Ectodermal cell (in vitro differentiated cells): Measurements from ENCODE around the gene PDCD2.
A peak's percentile ranks its signal among the peaks of the same experiment; 100 is the strongest.

Experiments used
- H3K27ac ChIP-seq: 2 replicates; pipeline ENCODE4 v1.7.0; 2013; ENCODE audit warnings: mild to moderate bottlenecking, low read depth, low read length; ENCODE audit not compliant: insufficient read depth, poor library complexity, severe bottlenecking
- H3K27me3 ChIP-seq: 2 replicates; pipeline ENCODE4 v1.7.0; 2013; ENCODE audit warnings: mild to moderate bottlenecking, low read length; ENCODE audit not compliant: insufficient read depth, control insufficient read depth, poor library complexity, severe bottlenecking
- H3K36me3 ChIP-seq: one replicate; pipeline ENCODE4 v1.7.0; 2013; ENCODE audit warnings: low read length; ENCODE audit not compliant: control insufficient read depth, insufficient read depth
- H3K4me1 ChIP-seq: one replicate; pipeline ENCODE4 v1.7.0; 2013; ENCODE audit warnings: low read length; ENCODE audit not compliant: control insufficient read depth, insufficient read depth
- H3K4me3 ChIP-seq: 2 replicates; pipeline ENCODE4 v1.7.0; 2013; ENCODE audit warnings: low read depth, low read length, control low read depth; ENCODE audit not compliant: insufficient read depth
- H3K9me3 ChIP-seq: 2 replicates; pipeline ENCODE4 v1.7.0; 2013; ENCODE audit warnings: mild to moderate bottlenecking, low read length, moderate library complexity; ENCODE audit not compliant: control insufficient read depth
- WGBS, 2 experiments: methylation state at CpG; one replicate each; pipeline ENCODE4 v1.1.7; 2013; ENCODE audit warnings: missing lambda C conversion rate in 2 of 2; 5-methylcytosine and 5-hydroxymethylcytosine counted together

The PDCD2 gene

DNA sequence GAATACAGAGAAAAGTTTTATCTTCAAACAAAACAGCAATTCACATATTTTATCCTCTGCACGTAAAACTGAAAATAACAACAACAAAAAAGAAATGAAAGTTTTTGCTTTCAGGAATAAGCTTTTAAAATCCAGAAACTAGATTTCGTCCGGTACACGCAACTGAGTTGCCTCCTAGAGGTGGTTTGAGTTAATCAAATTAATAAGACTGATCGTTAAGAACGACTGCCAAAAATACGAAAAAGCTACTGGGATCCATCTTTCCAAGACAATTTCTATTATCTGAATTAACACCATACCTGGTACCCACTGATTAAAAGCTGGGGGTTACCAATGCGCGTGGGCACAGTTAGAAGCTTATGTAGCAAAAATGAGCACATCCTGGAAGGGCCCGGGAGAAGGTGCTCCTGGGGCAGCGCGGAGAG is 669 bp downstream of the PDCD2 start:
- Histone ChIP-seq H3K27me3 (no peaks in the 10 kb centered on the region), H3K36me3 (peaks cover 9% of the 10 kb centered on the region), H3K27ac (no peak overlapping the region), H3K4me1 (peaks cover 4% of the 10 kb centered on the region), H3K4me3 (peak overlapping the region; percentile 94), H3K9me3 (no peaks in the 10 kb centered on the region)
- 2% methylated on average over 12 of the region's 12 CpGs for WGBS, 2 experiments

DNA sequence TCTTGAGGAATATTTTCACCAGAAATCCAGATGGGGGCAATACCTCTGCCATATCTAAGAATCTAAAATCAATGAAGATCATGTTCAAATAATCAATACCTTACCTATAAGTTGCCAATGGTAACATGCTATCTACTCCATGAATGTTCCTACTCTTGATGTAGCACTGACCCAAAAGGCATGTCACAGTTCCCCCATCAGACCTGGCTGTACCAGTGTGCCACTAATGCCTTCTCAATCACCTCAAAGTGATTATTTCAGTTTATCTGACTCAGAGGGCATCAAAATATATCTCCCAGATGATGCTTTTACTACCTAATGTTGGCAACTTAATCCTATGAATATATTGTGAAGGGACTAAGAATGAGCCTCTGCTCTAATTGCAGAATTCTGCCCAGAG is 5.5 kb downstream of the PDCD2 start:
- peaks cover 18% of the 10 kb centered on the region for H3K36me3 ChIP-seq
- H3K9me3 ChIP-seq: no peaks in the 10 kb centered on the region
- no peaks in the 10 kb centered on the region for H3K27me3 ChIP-seq

DNA sequence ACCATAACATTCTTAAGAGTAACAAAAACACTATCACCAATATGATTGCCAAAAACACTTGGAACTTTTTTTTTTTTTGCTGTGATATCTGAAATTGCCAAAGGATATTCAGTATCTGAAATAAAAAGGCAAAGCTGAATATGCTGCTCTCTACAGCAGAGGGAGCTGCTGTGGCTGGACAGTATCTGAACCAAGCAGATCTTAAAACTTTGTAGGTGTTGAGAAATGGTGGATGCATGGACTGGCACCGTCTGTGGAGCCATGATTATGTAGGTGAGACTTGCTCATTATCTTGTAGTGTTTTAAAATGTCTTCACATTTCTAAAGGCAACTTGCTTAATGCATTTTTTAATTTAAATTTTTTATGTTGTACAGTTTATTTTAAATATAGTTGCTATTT is 9.2 kb downstream of the PDCD2 start:
- peaks cover 13% of the 10 kb centered on the region for H3K36me3 ChIP-seq
- H3K4me3 ChIP-seq: no peak overlapping the region
- WGBS, 2 experiments: 83 to 88% methylated on average over 1 of the region's 1 CpG

More for the DNA sequence above, 5.5 kb downstream of the PDCD2 start:
- H3K4me3 ChIP-seq: no peak overlapping the region
- H3K27ac ChIP-seq: no peak overlapping the region
- no peaks in the 10 kb centered on the region for H3K4me1 ChIP-seq

DNA sequence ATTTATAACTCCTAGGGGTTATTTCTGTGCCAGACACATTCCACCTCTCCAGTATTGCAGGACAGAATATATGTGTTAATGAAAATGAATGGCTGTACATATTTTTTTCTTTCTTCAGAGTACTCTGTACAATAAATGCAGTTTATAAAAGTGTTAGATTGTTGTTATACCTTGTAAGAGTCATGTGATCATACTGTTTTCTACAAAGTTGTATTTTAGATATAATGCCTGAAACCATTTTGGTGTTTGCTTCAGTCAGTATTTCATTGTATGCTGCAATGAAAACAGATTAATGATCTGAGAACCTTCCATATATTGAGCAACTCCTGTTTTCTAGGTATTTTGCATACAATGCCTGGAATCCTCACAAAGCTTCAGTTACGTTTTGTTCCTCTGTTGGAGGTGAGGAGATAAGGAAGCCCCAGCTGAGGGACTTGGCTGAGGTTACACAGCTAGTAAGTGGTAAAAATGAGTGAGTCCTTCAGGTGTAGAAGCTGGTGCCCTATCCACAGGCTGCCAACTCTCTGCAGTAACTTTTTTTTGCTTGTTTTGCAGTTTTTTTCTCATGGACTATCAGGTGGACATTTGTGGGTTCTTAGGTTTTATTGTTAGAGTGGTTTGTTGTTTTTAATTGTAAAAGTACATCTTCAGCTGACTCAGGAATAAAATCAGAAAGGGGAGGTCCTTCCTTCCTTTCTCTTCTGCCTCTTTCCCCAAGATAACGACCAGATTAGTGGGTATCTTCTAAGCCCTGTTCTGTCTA is 11.6 kb downstream of the PDCD2 start:
- H3K4me1 ChIP-seq: no peaks in the 10 kb centered on the region
- 87 to 100% methylated on average over 2 of the region's 2 CpGs for WGBS, 2 experiments
- no peak overlapping the region for H3K27ac ChIP-seq
- peaks cover 11% of the 10 kb centered on the region for H3K36me3 ChIP-seq
- H3K9me3 ChIP-seq: no peaks in the 10 kb centered on the region
- H3K4me3 ChIP-seq: no peak overlapping the region
- no peaks in the 10 kb centered on the region for H3K27me3 ChIP-seq

More for the DNA sequence above, 9.2 kb downstream of the PDCD2 start:
- Histone ChIP-seq H3K4me1 (no peaks in the 10 kb centered on the region), H3K9me3 (no peaks in the 10 kb centered on the region), H3K27me3 (no peaks in the 10 kb centered on the region), H3K27ac (no peak overlapping the region)

DNA sequence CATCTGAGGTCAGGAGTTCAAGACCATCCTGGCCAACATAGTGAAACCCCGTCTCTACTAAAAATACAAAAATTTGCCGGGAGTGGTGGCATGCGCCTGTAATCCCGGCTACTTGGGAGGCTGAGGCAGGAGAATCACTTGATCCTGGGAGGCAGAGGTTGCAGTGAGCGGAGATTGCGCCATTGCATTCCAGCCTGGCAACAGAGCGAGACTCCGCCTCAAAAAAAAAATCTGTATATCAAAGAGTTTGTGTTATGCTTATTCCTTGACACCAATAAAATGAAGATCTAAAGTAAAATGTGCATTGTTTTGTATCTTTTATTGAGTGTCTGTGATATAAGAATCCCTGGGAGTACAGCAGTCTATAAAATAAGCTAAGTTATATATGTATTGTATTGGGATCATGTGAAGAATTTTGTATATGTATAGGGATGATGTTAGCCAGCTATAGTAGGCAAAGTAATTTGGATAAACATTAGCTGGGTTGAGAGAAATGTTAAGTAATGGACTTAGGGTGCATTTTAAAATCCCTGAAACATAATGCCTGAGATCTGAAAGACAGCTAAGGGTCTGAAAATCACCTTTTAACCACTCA is 19.4 kb downstream of the PDCD2 start:
- H3K4me3 ChIP-seq: no peak overlapping the region
- no peaks in the 10 kb centered on the region for H3K27me3 ChIP-seq
- H3K9me3 ChIP-seq: no peaks in the 10 kb centered on the region
- H3K4me1 ChIP-seq: no peaks in the 10 kb centered on the region
- H3K27ac ChIP-seq: no peak overlapping the region
- peaks cover 13% of the 10 kb centered on the region for H3K36me3 ChIP-seq
- 89 to 93% methylated on average over 6 to 8 of the region's 8 CpGs for WGBS, 2 experiments

DNA sequence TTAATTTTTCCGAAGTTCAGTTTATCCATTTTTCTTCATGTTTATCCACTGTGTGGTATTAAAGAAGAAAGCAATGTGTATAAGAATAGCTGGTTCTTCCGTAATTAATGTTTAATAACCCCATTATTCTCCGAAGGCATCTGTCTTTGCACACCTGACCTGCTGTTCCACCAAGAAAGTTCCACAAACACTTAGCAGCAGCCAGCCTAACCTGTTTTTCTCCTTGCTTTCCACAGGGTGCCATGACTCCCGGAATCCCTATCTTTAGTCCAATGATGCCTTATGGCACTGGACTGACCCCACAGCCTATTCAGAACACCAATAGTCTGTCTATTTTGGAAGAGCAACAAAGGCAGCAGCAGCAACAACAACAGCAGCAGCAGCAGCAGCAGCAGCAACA is 22.9 kb downstream of the PDCD2 start:
- H3K27ac ChIP-seq: no peak overlapping the region
- no peaks in the 10 kb centered on the region for H3K27me3 ChIP-seq
- WGBS, 2 experiments: 93 to 97% methylated on average over 3 to 4 of the region's 4 CpGs
- peaks cover 13% of the 10 kb centered on the region for H3K36me3 ChIP-seq
- no peak overlapping the region for H3K4me3 ChIP-seq
- no peaks in the 10 kb centered on the region for H3K9me3 ChIP-seq
- no peaks in the 10 kb centered on the region for H3K4me1 ChIP-seq

DNA sequence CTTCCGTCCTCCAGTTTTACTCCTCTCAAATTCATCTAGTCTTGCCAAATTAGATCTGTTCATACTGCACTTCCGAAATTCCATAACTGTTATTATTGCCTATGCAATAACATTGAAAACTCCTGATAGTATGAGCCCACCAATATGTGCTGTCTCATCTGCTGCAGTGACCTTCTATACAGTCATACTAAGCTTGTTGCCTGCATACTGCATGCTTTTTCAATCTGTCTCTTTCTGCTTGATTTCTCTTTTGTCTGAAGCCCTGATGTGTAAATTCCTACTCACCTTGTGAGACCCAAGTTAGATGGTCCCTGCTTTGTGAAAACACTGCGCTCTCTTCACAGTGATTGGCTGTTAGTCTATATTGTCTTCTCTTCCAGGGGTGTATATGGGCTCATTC is 29.1 kb downstream of the PDCD2 start:
- WGBS, 2 experiments: 59 to 61% methylated on average over 3 of the region's 3 CpGs
- Histone ChIP-seq H3K27ac (no peak overlapping the region), H3K9me3 (no peaks in the 10 kb centered on the region), H3K4me3 (peak overlapping the region; percentile 76), H3K27me3 (no peaks in the 10 kb centered on the region), H3K36me3 (no peaks in the 10 kb centered on the region), H3K4me1 (peaks cover 16% of the 10 kb centered on the region)

DNA sequence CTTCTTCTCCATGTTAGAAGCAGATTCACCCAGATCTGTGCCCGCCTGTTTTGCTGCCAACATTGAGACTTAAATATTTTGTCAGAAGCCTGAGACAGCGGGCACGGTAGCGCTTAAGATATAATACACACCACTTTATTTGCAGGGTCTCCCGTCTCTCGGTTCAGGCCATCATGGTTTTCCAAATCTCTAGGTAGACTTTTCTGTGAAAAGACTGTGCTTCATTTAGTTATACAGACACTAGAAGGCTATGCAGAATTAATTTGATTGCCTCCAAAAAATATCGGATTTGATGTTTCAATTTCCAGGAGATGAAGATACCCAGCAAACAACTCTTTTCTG is 29.7 kb downstream of the PDCD2 start:
- H3K4me3 ChIP-seq: peak overlapping the region; percentile 76
- H3K4me1 ChIP-seq: peaks cover 16% of the 10 kb centered on the region
- H3K27me3 ChIP-seq: no peaks in the 10 kb centered on the region
- 5 to 8% methylated on average over 7 of the region's 7 CpGs for WGBS, 2 experiments
- H3K36me3 ChIP-seq: no peaks in the 10 kb centered on the region
- H3K27ac ChIP-seq: peak overlapping the region; percentile 64
- H3K9me3 ChIP-seq: no peaks in the 10 kb centered on the region

DNA sequence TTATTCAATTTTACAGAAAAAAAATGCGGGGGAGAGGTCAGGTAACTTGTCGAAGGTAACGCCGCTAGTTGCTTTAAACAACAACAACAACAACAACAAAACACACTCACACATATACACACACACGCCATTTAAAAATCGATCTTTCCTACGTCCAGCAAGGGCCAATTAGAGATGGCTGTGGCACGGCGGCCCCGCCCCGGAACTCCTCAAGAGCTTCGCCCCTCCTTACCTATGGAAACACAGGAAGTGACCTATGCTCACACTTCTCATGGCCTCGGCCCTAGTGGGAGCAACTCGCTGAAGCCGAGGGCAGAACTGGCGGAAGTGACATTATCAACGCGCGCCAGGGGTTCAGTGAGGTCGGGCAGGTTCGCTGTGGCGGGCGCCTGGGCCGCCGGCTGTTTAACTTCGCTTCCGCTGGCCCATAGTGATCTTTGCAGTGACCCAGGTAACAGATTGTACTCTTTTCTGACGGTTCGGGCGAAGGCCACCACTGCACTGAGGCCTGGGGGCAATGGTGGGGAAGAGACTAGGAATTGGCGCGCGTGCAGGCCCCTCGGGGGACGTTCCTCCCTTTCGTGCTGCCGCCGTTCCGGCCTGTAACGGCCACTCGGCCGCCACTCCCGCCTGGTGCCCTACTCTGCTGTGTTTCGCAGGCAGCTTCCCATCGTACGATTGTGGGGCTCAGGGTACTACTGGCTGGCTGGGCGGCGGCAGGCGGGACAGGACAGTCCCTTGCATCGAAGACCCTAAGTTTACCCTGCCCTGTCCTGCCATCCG is 30.2 kb downstream of the PDCD2 start, which contains the start of gene TBP:
TBP (plus strand) TSS at position 357 of the 783 bp plus-strand sequence. CDS start 2,661 bp downstream, outside the sequence.
- Histone ChIP-seq H3K4me1 (peaks cover 16% of the 10 kb centered on the region), H3K36me3 (no peaks in the 10 kb centered on the region), H3K9me3 (no peaks in the 10 kb centered on the region), H3K27me3 (no peaks in the 10 kb centered on the region), H3K27ac (peak within 1 kb of the TSS; percentile 97), H3K4me3 (peak within 1 kb of the TSS; percentile 76)
- WGBS, 2 experiments: 0% methylated on average over 51 of the region's 51 CpGs

DNA sequence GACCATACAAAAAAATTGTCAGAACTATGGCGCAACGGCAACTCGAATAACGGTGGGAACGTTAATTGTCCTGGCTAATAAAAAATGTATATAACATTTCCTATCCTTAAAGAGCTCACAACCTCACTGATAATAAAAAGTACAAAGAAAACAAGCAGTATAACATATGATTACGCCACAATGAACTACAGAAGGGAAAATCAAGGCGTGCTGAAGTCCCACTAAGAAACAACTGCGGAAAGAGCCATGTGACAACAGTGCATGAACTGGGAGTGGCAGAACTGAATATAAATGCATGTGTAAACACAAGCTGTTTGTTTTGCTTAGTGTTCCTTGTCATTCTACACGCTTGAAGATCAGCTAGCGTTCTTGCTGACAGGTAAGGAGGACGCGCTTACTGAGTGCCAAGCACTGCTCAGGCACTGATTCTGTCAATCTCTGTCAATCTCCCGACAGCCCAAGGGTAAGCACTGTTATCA is 30.9 kb downstream of the PDCD2 start:
- Histone ChIP-seq H3K4me1 (peaks cover 16% of the 10 kb centered on the region), H3K27ac (peak overlapping the region; percentile 28), H3K9me3 (no peaks in the 10 kb centered on the region), H3K4me3 (peak overlapping the region; percentile 76), H3K27me3 (no peaks in the 10 kb centered on the region), H3K36me3 (no peaks in the 10 kb centered on the region)
- 0% methylated on average over 10 to 11 of the region's 13 CpGs for WGBS, 2 experiments
